Measurements from ENCODE around the gene SBF1.
"Not testable (repeated sequence)": the region's sequence is repeated elsewhere in the genome, so short reads cannot be mapped to it uniquely, and the experiment has no call there.

SBF1 gene

DNA sequence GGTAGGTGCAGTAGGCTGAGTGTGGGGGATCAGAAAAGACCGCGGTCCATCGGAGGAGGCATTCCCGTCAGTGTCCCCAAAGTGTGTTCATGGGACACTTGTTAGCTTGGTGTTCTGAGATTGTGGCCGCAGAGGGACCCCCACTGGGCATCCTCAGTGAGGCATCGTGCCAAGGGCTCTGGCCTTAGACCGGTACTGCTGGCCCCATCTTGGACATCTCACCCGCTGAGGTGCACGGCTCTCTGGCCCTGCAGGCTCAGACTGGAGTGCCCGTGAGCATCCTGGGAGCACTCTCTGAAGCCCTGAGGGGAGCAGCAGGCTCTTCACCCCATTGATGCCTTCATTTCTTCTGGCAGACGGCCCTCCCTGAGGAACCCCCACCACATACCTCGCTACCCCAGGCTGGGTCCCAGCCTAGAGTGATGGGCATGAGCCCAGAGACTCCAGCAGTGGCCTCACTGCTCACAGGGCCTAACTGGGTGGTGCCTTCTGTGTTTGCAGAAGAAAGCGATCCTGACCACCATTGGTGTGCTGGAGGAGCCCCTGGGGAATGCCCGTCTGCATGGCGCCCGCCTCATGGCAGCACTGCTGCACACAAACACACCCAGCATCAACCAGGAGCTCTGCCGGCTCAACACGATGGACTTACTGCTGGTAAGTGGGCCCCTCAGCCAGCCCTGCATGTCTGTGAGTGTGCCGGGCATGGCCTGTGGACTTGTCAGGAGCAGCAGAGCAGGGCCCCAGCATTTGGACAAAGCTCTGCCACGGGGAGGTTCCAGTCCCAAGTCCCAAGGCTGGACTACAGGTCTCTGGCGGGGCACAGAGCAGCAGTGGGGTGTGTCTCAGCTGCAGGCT lies 51.6 kb downstream of the SBF1 start:
- no peak for DNase-seq

DNA sequence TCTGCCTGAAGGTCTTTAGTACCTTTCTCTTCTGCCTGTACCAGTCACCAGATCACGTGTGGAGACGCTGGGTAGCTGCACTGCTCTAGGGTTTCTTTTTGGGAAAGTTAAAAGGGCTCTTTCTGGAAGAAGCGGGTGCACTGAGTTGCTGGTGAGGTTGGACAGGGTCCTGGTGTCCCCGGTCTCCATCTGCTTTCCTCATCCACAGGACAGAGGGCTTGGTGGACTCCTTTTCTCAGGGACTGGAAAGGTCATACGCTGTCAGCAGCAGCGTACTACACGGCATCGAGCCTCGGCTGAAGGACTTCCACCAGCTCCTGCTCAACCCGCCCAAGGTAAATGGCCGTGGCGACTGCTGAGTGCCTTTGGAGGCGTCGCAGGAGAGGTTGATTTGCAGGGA lies 52.8 kb downstream of the SBF1 start:
- no peak for DNase-seq

DNA sequence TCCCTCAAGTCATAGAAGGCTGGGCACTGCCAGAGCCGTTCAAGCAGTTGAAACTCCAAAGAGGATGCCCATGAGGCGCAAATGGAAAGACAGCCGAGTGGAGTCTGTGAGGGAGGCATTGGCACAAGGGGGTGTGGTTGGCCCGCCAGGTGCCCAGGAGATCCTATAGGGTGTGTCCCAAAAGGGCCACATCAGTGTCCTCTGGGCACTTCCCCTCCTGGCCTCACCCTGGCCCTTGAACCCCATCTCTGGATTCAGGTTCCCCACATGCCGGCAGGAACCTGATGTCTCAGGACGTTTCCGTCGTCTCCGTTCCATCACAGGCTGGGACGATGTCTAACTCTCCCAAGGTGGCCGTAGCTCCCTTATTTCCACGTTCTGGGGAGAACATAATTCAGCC lies 54.3 kb downstream of the SBF1 start:
- no peak for DNase-seq

DNA sequence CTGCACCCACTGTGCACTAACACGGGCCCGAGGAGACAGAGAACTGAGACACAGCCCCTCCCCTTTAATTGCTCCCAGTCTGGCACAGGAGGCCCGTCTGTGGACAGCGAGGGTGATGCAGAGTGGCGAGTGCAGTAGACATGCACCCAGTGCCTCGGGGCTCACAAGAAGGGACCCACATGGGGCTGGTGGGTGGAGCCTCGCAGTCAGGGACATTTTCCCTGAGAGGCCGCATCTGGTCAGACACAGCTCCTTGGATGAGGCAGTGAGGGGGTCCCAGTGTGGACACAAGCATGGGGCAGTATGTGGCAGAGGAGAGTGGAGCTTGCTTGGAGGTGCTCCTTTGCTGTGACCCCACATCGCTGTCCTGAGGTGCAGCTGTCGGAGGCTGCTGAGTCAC lies 54.8 kb downstream of the SBF1 start:
- no peak for DNase-seq

DNA sequence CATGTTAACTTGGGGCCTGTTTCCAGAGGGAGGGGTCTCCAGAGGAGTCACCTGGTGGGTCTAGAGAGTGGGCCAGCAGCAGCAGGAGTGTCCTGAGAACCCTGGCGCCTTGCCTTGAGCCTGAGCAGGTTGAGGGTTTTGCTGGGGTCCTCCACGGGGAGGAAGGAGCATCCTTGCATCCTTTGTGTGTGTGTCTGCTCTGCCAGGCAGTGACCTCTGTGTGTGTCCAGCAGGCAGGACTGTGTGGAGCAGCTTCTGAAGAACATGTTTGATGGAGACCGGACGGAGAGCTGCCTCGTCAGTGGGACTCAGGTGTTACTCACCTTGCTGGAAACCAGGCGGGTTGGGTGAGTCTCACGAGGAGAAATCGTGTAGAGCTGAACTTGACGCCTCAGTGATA lies 55.7 kb downstream of the SBF1 start:
- DNase-seq, result no peak

DNA sequence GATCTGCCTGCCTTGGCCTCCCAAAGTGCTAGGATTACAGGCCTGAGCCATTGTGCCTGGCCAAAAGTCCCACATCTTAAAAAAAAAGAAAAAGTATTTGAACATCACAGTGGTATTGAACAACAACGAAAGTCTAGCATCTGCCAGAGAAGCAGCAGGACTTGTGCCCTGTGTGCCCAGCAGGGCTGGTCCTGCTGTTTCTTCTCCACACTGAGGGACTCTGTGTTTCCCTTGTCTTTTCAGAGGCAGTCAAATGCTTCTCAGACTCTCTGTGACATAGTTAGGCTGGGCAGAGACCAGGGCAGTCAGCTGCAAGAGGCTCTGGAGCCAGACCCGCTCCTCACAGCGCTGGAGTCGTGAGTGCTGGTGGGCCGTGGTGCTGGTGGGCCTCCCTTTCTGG lies 56.2 kb downstream of the SBF1 start:
- DNase-seq, result no peak

DNA sequence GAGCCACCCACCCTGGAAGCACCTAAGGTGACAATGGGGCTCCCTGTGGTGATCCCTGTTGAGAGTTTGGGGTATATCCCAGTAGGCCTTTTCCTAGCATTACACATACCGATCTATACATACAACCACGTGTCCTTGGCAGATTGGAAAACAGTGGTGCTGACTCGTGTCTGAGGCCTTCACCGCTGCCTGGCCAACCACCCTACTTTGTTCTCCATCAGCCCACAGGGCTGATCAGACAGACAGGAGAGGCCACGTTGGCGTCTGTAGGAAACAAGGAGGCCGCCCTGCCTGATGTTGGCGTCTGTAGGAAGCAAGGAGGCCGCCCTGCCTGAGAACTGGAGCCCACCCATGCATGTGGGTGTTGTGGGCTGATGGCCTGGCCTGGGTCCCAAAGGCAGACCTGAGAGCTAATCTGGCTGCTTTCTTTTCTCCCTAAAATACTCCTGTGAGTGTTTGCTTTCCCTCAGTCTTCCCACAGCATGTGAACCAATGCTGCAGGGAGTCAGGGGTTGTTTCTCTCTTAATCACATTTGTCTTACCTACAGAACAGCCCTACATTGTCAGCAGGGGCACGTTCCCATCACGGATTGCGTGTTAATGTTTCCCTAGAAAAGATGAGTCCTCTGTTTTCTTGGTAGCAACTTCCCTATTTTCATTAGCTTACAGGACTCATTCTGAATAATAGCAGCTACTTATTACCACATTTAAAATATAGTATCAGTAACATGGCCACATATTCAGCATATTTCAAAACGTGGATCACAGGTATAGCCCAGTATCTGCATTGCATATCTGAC lies 57.2 kb downstream of the SBF1 start:
- DNase-seq, result no peak

DNA sequence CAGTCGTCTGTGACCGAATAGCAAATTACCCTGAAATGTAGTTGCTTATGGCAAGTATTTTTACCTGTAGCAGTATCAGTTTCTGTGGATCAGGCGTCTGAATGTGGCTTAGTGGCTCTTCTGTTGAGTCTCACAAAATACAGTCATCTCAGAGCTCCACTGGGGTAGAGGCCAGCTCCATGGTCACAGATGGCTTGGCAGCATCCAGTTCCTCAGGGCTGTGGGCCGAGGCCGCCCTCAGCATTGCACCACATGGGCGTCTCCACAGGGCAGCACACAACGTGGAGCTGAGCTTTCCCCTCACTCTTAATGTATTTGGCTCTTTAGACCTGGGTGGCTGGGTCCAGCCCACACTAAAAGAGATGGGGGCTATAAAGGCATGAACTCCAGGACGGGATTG lies 57.8 kb downstream of the SBF1 start:
- no peak for DNase-seq

DNA sequence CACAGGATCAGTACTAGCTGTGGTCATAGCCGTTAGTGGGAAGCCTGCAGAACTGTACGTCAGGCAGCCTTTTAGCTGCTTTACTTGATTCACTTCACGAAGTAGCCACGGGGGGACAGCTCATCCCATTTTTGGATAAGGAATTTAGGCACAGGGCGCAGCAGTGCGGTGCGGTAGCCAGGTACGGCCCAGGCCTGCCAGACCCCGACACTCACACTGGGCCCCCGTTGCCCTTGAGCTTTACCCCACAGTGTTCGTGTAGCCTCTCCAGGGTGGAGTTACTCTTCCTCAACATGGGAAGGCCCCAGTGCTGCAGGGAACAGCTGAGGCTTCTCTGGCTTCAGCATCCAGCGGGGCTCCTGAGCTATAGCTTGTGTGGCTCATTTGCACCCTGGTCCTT lies 59.4 kb downstream of the SBF1 start:
- no peak for DNase-seq

DNA sequence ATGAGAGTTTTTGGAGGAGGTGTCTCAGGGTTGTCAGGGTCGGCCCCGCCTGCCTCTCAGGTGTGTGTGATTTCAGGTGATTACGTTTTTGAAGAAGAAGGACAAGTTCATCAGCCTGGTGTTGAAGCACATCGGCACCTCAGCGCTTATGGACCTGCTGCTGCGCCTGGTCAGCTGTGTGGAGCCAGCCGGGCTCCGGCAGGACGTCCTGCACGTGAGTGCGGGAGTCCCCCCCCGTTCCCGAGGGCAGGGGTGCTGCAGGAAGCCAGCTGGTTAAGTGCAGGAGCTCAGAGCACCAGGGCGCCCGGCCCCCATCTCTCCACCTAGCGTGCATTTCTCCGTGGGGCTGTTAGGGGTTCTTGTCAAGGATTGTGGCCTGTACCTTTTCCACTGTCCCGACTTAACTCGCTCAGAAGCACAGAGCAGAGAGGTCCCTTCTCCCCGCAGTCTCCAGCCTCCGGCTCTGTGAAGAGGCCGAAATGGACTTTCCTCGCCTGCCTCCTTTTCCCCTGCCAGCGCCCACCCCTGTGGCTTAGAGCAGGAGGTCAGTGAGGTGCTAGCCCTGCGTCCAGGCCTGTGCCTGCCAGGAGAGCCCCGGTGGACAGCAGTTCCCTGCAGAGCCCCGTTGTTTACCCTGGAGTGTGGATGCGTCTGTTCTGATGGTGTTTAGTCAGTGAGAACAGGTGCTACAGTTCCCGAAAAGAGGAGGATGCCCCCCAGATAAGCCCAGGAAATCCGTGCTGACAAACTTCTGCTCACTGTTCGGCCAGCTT lies 60.2 kb downstream of the SBF1 start:
- no peak for DNase-seq

DNA sequence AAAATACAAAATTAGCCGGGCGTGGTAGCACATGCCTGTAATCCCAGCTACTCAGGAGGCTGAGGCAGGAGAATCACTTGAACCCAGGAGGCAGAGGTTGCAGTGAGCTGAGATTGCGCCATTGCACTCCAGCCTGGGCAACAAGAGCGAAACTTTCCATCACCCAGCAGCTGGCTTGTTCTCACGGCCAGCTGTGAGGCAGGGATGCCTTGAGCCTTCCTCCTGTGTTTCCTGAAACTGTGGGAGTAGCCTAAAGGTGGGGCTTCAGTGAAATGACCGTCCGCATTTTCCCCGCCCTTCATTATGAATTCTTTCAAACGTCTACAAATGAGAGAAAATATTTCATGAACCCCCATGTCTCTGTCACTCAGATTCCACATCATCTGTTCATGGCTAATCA lies 65.9 kb downstream of the SBF1 start:
- not testable (repeated sequence) for DNase-seq

DNA sequence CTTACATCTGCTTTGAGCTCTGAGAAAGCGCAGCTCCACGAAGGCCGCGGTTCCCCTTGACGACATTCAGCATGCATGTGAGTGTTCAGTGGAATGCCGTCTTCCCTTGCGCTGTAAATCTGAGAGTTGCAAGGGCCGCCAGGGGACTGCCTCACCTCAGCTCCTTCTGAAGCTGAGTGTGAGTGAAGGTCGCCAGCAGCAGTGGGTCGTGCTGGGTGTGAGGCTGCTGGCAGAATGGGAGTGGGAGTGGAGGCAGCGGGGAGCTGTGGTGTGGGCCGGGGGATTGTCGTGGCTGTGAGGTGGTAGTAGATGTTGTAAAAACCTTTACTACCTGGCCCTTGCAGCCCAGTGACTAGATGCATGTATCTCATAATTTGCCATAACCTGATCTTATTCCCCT lies 66.5 kb downstream of the SBF1 start:
- no peak for DNase-seq

DNA sequence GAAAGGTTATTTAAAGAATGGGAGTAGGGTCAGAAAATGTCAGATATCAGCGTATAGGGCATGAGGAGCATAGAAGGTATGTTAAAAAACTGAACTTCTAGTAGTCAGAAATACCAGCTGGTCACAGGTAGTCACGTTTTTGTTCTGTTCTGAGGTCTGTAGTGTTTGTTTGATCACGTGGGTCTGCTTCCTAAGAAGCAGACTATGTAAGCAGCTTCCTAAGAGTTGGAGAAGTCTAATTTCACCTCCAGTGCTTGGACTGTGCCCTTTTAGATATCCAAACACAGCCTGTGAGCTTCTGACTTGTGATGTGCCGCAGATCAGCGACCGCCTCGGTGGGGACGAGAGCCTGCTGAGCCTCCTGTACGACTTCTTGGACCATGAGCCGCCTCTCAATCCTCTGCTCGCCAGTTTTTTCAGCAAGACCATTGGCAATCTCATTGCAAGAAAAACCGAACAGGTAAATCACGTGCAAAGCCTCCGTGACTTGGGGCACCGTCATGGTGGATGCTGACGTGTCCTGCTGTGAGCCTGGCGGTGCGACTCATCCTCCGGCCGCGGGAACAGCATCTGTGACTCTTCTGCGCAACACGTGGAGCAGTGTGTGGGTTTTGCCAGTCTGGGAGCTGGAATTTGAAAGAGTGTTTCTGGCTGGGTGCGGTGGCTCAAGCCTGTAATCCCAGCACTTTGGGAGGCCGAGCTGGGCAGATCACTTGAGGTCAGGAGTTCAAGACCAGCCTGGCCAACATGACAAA lies 68.2 kb downstream of the SBF1 start:
- no peak for DNase-seq

DNA sequence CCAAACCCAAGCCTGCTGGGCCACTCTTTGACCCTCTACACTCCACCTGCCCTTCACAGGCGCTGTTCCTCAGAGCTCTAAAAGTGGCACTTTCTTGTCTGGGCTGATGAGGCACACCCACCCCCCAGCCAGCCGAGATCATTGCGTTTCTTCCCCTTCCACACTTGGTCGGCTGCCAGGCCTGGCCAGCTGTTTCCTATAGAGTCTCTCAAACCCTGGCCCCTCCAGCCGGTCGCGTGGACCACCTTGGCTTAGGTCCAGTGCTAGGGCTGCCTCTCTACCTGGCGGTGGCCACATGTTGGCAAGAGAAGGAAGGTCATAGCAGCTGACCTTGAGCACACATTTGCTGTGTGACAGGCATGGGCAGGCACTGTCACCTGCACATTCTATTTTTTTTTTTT lies 71.1 kb downstream of the SBF1 start:
- peak in 1 of 2 donors; percentile 35 for DNase-seq

DNA sequence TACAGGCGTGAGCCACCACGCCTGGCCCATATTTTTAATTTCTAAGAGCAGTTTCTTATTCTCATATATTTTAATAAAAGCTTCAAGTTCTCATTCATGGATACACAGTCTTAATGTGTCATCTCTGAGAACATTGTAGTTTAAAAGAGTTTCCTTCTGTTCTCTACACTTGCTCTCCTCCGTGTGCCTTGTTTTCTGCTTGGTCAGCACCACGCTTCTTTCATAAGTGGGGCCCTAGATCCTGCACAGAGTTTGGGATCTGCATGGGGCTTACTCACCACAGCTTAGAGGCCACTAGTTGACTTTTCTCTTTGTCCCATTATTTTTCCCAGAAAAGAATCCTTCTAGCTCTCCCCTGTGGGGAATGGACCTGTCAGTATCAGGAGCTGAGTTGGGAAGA lies 72.9 kb downstream of the SBF1 start:
- no peak for DNase-seq

DNA sequence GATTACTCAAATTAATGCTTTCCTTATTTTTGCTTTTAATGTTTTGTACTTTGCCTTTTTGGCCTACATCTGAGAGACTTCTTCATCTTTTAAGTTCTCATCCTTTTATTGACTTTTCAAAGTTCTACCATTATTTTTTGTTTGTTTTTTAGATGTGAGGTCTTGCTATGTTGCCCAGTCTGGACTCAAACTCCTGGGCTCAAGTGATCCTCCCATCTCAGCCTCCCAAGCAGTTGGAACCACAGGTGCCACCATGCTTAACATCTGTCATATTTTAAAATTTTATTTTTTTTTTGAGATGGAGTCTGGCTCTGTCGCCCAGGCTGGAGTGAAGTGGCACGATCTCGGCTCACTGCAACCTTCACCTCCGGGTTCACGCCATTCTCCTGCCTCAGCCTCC lies 73.9 kb downstream of the SBF1 start:
- no peak for DNase-seq

DNA sequence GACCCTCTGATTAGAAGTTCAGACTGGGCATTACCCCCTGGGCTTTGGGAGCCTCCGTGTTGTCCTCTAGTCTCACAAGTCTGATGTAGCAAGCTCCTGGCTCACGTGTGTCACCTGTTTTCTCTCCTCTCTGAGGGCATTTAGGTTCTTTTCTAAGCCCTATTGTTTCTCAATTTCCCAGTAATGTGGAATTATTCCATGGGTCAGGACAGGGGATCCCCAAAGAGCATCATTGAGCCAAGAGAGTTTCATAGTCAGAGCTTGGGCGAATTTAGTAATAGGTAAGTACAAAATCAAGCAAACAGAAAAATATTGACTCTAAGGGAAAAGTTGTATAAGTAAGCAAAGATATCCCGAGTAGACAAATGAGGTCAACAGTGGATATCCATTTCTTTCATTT lies 74.4 kb downstream of the SBF1 start:
- DNase-seq, result no peak

DNA sequence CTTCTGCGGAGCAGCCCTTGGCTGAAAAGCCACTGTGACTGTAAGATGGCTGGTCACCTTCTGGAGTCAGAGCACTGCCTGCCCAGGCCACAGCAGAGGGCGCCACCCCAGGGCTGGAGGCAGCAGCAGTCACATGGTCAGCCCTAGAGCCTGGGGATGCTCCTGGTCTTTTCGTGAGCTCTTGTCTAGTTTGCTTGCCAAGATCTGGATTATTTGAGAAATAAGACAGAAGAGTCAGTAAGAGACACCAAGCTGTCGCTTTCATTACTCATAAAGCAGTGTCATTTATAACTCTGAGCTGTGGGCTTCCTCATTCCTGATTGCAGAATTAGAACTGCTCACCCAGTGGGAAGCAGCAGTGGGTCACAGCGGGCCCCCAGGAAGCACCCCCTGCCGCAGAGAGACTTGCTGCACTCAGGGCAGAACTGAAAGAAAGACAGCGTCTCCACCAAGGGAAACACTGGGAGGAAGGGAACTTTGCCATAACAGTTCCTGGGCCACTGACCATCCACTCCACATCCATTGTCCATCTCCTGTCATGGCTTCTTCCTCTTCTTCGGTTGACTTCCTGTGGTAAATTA lies 75.0 kb downstream of the SBF1 start:
- peak; percentile 20 to 32 for DNase-seq

DNA sequence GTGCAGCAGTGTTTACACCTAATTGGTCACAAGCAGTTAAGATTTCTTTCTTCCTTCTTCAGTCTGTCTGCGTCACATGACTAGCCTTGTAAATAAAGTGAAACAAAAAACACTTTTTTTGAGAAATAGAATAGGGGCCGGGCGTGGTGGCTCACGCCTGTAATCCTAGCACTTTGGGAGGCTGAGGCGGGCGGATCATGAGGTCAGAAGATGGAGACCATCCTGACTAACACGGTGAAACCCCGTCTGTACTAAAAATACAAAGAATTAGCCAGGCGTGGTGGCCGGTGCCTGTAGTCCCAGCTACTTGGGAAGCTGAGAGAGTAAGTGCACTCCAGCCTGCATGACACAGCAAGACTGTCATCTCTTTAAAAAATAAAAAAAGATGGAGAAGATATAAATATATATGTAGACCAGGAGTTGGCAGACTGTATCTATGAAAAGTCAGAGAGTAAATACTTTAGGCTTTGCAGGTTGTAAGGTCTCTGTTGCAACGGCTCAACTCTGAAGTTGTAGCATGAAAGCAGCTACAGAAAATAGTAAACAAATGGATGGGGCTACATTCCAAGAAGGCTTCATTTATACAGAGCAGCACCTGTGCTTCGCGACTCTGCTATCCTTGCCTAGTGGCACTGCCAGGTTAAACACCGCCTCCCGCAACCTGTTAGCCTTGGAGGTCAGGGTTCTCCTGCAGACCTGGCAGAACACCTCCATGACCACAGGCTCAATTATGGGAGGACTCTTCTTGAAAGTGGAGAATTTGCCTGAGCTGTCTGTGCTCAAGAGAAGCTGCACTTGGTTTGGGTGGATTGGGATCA lies 75.8 kb downstream of the SBF1 start:
- no peak for DNase-seq

DNA sequence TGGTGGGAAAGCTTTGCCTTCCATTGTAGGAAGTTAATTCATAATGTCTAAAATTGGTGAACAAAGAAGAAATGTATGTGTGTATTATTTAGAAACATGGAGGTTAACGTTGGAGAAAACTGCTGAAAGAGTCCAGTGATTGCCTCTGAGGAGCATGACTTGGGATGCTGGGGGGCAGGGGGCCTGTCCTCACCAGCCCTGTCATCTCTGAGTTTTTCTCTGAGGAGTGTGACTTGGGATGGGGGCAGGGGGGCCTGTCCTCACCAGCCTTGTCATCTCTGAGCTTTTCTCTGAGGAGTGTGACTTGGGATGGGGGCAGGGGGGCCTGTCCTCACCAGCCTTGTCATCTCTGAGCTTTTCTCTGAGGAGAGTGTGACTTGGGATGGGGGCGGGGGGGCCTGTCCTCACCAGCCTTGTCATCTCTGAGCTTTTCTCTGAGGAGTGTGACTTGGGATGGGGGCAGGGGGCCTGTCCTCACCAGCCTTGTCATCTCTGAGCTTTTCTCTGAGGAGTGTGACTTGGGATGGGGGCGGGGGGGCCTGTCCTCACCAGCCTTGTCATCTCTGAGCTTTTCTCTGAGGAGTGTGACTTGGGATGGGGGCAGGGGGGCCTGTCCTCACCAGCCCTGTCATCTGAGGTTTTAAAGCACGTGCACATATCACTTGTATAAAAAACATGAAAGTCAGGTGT lies 77.3 kb downstream of the SBF1 start:
- DNase-seq, result not testable (repeated sequence)
